ENCODE results near the gene PPRC1.

GRCh38 chr10:102121739-102122372 lies 11.0 kb upstream of the PPRC1 start:
- TF ChIP-seq CTCF (IDR thresholded peaks at IDR 0.05) (no peak), POLR2A (IDR thresholded peaks at IDR 0.05) (no peak)

Measured in testis (tissue), 2 donors.